ENCODE data around the gene SLC7A6. TPM values are rescaled to one million over a fixed set of nuclear protein-coding genes. Genes with fewer than 3 reads are reported as not detected.
A peak's percentile ranks its signal among the peaks of the same experiment; 100 is the strongest.

SLC7A6 gene
- total RNA-seq: 10.5 and 10.9 TPM in 2 replicates

DNA sequence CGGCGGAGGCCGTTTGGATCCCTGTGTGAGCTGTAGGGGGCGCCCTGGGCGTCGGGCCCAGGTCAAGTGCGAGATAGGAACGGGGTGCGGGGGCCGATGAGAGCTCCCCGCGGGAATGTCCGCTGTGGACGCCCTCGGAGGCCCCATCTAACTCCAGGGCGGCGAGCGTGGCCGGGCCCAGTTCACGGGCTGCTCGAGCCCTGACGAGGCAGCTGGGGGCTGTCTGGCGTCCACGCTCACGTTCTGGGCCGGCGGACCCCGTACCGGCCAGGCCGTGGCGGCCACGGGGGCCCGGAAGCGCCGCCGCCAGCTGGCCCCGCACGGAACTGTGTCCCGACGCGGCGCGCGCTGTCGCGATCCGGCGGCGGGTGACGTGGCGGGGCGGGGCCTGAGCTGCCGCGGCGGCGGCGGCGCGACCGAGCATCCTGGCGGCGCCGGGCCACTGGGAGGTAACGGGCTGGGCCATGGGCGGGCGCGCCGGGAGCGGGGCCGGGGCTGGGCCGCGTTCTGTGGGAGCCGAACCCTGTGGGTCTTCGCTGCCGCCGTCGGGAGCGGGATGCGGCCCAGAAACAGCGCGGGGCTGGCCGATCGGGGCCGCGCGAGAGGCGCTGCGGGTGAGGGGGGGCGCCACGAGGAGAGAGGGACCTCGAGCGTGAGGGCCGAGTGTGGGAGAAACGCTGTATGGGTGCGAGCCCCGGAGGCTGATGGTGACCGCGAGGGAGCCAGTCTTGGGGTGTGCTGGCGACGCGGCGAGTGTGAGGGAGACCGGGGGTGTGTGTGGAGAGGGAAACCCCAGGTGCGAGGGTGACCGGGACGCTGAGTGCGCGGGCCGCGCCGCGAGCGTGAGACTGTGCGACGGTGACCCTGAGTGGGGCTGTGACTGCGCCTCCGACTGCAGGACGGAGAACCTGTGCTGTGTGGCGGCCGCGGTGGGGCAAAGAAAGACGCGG lies at the start of gene SLC7A6:
Gene SLC7A6, plus strand, starts transcription at position 399 of the 950 bp plus-strand sequence. CDS start 10,201 bp downstream, outside the sequence.
- DNase-seq (ENCODE audit: low read depth in 2 of 2): peak; percentile 79 to 81

DNA sequence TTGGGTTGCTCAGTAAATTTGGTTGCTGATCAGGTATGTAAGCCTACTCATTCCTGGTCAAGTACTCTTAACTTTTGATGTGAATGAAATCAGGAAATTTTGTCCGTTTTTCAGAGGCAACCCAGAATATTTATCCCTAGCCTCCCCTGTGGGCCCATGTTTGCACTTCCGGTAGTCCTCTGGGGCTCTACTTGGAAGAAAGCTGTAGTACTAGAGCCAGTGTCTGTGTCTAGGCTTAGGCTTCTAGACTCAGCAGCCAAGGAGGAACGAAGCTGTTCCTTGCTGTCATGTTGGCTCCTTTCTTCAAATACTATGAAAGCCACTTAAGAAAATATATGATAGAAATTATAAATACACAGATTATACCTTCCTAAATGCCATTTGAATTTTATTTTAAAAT lies 49.6 kb upstream of the SLC7A6 start:
- DNase-seq (ENCODE audit: low read depth in 2 of 2): no peak

DNA sequence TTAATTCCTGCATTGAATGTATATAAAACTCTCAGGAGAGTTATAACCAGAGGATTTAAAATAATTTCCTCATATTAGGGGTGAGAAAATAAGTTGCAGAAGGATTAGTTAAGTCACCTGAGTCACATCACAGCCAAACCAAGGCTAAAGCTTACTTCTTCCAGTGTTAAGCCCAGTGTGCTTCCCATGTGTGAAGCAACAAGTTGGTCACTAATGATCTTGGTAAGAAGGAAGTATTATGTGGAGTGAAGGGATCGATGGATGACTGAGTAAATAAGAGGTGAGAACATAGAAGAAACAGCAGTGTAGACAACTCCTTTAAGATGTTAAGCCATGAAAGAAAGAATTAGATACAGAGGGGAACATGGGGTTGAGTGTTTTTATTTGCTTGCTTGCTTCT lies 49.0 kb upstream of the SLC7A6 start:
- DNase-seq (ENCODE audit: low read depth in 2 of 2): no peak

DNA sequence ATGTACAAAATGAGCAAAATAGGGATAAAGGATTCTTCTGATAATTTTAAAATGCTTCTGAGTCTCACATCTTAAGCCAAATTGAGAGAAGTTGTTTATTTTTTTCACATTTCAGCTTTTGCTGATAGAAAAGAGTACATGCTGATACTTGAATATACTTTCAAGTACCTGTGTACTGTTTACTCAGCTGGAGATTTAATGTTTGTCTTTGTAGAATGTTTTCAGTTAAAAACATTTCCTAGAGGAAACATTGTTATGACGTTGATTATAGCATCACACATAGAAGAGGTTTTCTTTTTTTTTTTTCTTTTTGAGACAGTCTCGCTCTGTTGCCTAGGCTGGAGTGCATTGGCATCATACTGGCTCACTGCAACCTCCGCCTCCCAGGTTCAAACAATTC lies 48.1 kb upstream of the SLC7A6 start:
- DNase-seq (ENCODE audit: low read depth in 2 of 2): no peak

DNA sequence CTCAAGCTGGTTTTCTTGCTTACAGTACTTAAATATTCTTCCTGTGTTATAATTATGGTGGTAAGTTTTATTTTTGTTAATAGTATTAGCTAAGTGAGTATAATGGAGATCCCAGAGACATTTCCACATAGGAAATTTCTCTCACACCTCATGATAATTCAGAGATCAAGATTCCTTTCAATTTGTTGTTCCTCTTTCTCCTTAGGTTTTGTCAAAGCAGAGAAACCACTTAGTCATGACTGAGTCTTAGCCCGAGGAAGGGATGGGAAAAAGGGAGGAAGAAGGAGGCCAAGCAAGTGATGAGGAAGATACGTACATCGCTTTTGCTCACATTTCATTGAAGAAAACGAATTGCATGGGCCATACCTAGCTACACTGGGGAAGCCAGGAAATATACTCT lies 46.8 kb upstream of the SLC7A6 start:
- DNase-seq (ENCODE audit: low read depth in 2 of 2): no peak

DNA sequence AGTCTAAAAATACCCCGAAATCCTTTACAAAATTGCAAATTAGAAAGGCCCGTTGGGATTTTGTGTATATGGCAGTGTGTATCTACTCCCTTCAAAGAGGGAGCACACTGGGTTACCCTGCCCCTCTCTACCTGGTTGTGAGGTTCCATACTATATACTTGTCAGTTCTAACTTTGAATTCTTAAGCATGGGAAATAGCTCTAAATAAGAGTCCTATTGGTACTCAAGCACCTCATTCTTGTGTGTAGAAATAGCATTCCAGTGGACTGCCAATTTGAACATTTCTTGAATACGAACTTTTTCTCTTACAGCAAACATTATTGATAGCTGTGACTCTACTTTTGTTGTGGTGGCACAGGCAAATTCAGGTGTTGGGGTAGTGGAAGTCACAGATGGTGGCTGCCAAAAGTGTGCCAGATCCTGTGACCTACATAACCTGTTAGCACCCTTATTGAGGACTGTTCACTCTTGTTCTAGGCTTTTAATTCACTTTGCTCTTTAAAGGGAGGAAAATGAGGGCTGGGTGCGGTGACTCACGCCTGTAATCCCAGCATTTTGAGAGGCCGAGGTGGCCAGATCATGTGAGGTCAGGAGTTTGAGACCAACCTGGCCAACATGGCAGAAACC lies 44.5 kb upstream of the SLC7A6 start:
- DNase-seq (ENCODE audit: low read depth in 2 of 2): no peak

DNA sequence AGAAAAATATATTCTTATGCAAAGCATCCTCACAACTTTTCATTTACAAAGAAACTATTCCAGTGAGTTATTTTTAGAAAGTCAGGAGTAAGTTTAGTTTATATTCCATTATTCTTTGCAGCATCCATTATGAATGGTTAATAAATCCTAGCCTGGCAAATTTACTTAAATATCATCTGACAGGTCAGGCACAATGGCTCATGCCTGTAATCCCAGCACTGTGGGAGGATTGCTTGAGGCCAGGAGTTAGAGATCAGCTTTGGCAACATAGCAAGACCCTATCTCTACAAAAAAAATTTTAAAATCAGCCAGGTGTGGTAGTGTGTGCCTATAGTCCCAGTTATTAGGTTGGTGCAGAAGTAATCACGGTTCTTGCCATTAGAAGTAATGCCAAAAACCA lies 41.3 kb upstream of the SLC7A6 start:
- no peak for DNase-seq (ENCODE audit: low read depth in 2 of 2)

DNA sequence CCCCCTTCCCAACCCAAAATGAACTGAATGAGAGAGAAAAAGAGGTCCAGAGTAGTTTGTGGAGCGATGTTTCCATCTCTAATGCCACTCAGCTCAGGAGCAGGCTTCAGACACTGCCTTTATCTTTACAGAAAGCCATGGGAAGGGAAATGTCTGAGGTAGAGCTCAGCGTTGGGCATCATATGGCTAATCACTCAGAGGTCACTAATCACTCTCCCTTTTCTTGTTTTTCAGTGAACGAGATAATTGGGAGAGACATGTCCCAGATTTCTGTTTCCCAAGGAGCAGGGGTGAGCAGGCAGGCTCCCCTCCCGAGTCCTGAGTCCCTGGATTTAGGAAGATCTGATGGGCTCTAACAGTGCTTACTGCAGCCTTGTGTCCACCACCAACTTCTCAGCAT lies 38.2 kb upstream of the SLC7A6 start:
- no peak for DNase-seq (ENCODE audit: low read depth in 2 of 2)

DNA sequence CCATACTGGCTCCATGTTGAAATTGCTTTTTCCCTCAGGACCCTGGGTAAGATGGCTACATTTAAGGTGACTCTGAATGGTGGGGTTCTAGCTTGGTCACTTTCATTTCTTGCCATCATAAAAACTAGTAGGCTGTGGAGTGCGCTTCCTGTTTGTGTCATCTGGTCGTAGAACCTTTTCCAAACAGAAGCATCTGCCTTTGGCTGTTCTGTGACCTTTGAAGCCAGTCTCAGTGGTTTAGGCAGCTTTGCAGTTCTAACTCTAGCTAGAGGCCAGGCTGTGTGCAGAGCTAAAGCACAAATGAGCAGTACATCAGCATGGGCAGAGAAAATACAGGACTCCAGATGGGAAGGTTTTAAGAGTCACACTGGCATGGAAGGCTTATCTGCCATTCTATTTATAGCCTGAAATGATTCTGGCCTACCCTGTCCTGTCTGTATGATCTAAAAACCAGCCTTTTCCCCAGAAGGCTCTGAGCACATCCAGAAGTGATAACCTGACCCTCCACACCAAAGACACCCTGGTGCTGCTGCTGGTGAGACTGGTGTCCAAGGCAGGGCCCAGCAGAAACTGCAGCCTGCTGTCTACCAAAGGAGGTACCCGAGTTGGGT lies 37.0 kb upstream of the SLC7A6 start:
- DNase-seq (ENCODE audit: low read depth in 2 of 2): peak in 1 of 2 donors; percentile 51

DNA sequence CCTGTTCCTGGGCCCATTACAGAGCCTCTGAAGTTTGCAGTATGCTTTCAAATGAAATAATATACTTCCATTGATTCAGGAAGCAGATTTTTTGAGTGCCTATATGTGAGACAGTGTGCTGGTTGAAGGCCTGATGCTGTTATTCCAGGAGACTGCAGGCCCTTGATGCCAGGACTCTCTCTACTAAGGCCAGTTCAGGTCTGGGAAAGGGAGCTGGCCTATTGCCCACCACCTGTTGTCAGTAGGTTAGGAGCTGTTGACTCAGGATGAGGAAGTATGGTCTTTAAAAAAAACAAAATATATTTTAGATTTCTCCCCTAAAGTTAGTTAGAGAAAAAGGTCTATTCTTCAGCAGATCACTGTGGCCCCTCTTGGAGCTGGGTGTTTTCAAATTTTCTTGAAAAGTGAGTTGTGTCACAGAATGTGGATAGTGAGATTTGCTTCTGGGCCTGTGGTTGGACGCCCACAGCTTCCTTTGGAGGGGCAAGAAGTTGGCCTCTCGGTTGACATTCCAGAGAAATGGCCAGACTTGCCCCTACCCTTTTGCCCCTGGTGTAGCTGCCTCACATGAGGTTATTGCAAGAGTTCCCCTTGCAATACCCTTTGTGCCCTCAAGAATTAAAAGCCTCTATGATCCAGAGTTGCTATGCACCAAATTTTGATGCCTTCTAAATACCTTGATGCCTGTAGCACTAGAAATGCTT lies 36.3 kb upstream of the SLC7A6 start:
- DNase-seq (ENCODE audit: low read depth in 2 of 2): peak in 1 of 2 donors; percentile 38

DNA sequence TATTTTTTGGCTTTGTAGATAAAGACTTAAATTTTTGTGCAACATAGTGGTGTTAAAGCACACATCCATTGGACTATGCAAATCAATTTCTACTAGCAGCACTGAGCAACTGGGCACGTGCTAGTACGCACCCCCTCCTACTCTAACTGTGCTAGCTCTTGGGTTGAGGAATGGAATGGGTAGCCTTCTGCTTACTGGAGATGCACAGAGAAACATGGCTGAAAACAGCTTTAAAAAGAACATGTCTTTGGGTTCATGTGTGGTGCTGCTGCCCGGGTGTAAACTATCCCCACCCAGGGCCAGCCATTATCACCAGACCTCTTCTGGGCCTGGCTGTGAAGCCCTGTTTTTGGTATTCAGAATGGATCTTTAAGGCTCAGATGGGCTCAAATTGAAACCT lies 35.7 kb upstream of the SLC7A6 start:
- no peak for DNase-seq (ENCODE audit: low read depth in 2 of 2)

DNA sequence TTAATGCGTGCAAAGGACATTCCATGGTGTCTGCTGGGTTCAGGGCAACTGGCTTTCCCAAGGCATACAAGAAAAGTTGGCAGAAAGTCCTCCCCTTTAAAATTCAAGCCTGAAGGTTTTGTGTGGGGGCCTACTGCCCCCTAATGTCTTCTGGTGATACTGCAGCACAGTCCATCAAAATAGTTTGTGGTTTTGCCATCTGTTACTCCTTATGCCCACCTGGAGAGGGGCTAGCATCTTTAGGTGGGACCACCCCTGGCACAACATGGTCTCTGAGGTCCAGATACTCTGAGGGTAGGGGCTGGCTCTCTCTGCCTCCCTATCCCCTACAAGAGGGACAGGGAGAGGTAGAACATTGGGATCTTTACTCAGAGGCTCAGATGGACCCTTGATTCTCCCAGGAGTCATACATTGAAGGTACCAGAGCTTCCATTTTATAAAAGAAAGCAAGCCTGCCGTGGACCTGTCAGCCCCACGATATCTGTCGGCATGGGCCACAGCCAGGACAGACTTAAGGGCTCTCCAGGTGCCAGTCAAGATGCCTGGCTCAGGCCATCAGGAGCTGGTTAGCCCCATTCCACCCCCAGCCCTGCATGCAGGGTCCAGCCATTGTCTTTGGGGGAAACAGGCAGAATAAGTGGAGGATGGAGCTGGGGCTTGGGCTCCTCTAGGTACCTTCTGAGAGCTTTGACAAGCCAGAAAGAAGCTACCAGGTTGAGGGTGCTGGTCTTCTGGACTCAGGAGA lies 34.7 kb upstream of the SLC7A6 start:
- DNase-seq (ENCODE audit: low read depth in 2 of 2): peak; percentile 60 to 71

DNA sequence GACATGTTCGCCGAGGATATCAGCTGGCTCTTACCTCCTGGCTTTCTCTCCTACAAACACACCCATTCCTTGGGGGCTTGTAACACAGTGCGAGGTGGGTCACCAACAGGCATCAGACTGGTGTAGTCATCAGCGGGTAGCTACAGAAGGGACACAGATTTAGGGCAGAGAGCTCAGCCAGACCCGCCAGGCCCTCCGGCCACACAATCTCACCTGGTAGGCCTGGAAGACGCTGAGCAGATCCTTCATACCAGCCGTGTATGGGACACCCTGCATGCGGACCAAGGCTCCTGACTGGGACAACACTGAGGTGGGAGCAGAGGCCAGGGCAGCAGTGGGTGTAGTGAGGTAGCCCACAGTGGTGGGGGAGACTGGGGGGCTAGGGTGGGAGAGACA lies 34.2 kb upstream of the SLC7A6 start:
- no peak for DNase-seq (ENCODE audit: low read depth in 2 of 2)

DNA sequence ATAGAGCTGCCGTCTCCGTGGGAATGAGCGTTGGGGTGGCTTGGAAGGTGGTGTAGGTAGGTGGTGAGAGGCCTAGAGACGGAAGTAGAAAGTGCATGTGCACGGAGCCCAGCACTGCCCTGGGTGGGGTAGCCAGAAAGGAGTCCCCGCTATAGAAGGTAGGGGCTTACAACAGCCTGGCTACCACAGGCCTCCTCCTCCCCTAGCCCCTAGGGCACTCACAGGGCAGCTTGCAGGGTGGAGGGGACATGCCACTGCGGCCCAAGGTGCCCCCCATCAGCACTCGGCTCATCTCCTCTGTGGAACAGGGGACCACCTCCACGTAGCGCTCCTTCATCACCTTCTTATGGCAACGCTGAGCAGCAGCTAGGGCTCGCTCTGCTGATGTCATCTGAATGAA lies 33.4 kb upstream of the SLC7A6 start:
- DNase-seq (ENCODE audit: low read depth in 2 of 2): no peak

DNA sequence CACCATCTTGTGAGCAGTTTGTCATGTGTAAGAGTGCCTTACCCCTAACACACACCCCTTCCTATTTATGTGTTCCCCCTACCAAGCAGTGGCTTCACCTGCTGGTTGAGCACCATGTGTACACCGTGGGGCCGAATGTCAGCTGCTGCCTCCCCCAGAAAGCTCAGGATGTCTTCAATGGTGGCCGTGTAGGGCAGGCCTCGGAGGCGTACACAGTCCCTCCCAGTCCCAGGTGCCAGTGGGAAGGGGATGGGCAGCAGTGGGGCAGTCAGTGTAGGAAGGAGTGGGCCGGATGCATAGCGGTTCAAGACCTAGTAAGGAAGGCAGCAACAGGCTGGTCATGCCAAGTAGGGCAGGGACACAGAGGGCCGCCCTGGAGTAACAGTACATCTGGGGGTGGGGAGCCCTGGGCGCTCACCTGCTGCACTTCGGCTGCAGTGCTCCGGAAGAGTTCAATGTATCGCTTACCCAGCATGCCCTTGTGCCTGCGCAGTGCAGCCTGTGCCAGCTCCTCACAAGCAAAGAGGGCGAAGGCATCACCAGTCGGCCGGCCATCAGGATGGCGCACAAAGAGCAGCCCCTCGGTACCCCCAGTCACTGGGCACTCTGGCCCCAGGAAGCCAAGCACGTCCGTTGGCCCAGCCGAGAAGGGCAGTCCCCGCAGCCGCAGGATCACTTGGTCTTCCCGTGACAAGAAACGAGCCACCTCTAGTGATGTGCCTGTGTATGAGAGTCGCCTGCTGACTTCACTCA lies 32.8 kb upstream of the SLC7A6 start:
- DNase-seq (ENCODE audit: low read depth in 2 of 2): no peak

DNA sequence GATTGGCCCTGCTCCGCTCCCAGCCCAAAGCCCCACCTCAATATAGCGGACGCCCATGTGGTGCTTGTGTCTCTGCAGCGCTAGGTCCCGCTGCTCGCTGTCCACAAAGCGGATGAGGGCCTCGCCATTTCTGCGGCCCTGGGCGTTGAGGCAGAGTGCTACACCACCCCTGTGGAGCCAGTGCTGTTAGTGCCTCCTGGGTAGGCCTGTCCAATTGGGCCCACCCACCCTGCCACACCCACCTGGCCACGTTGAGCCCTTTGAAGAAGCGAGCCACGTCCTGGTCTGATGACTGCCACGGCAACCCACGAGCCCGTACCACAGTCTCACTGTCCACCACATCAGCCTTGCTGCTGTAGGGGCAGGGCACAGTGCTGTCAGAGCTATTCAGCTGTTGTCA lies 32.0 kb upstream of the SLC7A6 start:
- DNase-seq (ENCODE audit: low read depth in 2 of 2): no peak

DNA sequence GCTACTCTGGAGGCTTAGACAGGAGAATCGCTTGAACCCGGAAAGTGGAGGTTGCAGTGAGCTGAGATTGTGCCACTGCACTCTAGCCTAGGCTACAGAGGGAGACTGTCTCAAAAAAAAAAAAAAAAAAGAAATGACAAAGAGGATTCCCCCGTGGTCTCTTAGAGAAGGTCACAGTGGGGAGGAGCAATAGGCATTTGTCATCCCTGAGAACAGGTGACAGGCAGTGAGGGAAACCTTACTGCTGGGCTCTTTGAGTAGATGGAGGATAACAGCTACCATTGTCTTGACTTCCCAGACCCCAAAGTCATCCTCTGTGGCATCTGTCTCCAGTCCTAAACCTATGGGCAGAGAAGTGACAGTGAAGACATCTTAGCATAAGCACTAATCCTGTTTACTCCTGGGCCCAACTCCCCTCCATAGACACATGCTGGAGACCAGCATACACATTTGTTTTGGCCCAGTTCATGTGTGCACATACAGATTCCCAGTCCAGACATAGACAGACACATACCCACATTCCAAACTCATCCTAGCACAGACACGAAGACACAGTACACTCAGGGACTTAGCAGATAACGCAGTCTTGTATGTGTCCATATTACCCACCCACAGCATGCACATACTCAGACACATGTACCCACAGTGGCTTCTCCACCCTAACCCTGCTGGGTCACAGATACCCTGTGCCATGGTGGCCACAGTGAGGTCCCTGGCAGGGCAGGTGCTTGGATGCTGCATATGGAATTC lies 31.1 kb upstream of the SLC7A6 start:
- DNase-seq (ENCODE audit: low read depth in 2 of 2): no peak

DNA sequence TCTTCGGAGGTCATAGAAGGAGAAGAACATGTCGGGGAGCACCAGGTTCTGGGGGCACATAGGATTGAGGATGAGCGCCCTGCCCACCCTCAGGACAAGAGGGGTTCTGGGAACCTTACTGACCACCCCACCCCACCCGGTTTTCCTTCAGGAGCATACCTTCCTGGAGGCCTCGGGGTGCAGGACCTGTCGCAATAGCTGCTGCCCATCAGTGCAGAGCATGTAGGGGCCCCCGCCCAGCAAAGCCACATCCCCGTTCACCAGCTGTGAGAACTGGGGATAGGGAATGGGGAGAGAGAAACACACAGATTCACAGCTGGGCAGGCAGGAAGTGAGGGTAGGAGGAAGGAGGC lies 30.5 kb upstream of the SLC7A6 start:
- DNase-seq (ENCODE audit: low read depth in 2 of 2): no peak

DNA sequence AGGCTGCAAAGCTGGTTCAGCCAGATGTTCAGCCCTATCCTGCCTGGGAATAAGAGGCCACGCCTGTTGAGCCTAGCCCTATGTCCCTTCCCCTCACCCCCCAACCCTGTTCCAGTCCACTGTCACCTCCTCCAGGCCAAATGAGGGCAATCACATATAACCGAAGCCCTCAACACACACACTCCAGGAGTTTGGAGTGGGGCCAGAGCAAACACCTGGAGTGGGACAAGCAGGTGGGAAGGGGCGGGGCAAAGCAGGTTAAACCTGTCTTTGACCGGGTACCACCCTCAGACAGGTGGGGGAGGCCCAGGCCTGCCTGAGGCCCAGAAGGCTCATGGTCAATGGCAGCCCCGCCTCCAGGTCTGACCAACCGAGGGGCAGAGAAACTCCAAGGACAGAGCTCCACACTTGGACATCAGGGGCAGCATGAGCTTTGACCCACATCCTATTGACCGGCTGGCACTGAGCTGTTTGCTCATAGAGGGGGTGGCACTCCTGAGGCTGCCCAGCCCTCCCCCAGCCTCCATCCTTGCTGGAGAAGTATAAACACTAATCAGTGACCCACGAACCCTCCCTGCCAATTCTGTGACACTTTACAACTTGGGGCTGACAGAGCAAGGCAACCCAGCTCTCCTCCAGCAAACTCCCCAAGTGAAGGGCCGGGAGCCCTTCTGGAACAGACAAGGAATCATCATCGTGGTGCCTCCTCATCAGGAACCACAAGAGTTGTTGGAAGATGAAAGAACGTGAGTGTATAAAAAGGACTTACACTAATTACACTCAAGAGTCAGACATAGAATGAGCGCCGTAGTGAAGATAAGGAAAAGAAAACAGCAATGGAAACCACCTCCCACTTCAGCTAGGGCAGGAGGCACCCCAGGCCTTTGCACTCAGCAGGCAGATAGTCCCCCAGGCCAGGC lies 29.9 kb upstream of the SLC7A6 start:
- no peak for DNase-seq (ENCODE audit: low read depth in 2 of 2)

Measured in lung microvascular endothelial cell (primary cell).